Measurements from ENCODE around the gene SCFD2.

DNA sequence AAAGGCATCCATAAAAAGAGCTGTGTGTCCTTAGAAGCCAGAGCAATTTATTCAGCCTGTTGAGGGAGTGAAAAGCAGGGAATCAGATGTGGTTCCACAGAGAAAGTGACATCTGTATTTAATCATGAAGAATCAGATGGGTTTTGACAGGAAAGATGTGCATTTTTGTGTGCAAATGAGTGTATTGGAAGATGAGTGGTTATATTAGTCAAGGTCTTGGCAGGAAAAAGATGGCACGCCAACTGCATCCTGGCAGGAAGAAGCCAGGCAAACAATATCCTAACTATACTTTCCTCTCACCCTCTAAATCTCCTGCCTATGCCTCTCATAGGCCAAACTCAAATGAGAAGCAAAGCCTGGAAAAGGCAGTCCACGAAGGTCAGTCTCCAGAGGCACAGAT lies 59.1 kb downstream of the SCFD2 start:
- TF ChIP-seq, protein P1, sequence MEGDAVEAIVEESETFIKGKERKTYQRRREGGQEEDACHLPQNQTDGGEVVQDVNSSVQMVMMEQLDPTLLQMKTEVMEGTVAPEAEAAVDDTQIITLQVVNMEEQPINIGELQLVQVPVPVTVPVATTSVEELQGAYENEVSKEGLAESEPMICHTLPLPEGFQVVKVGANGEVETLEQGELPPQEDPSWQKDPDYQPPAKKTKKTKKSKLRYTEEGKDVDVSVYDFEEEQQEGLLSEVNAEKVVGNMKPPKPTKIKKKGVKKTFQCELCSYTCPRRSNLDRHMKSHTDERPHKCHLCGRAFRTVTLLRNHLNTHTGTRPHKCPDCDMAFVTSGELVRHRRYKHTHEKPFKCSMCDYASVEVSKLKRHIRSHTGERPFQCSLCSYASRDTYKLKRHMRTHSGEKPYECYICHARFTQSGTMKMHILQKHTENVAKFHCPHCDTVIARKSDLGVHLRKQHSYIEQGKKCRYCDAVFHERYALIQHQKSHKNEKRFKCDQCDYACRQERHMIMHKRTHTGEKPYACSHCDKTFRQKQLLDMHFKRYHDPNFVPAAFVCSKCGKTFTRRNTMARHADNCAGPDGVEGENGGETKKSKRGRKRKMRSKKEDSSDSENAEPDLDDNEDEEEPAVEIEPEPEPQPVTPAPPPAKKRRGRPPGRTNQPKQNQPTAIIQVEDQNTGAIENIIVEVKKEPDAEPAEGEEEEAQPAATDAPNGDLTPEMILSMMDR (conservative IDR thresholded peaks at IDR 0.05): no peak
- TF ChIP-seq EZH2 (IDR thresholded peaks at IDR 0.05; ENCODE audit: low read depth): no peak

Data from PC-9 (cell line).